Measurements from ENCODE around the gene FEV.

The FEV gene

GRCh38 chr2:219016721-219017120, 31.7 kb upstream of the FEV start:
- DNase-seq = no peak

GRCh38 chr2:219010873-219011272, 25.9 kb upstream of the FEV start:
- no peak for DNase-seq

- DNase-seq = peak; percentile 16
Measured at GRCh38 chr2:219010162-219010756, 25.3 kb upstream of the FEV start.

- DNase-seq = no peak
Measured at GRCh38 chr2:219009294-219009693, 24.3 kb upstream of the FEV start.

GRCh38 chr2:219003979-219004378, 19.0 kb upstream of the FEV start:
- no peak for DNase-seq

GRCh38 chr2:219003267-219003634, 18.3 kb upstream of the FEV start:
- DNase-seq = no peak

GRCh38 chr2:219002395-219003266, 17.6 kb upstream of the FEV start:
- DNase-seq = no peak

- DNase-seq = peak; percentile 91
Measured at GRCh38 chr2:219001577-219002394, 16.8 kb upstream of the FEV start.

GRCh38 chr2:219001100-219001576, 16.2 kb upstream of the FEV start:
- DNase-seq = peak; percentile 26

- peak; percentile 14 for DNase-seq
Measured at GRCh38 chr2:219000569-219000960, 15.6 kb upstream of the FEV start.

- peak; percentile 69 for DNase-seq
Measured at GRCh38 chr2:218999881-219000568, 15.0 kb upstream of the FEV start.

- DNase-seq = no peak
Measured at GRCh38 chr2:218999021-218999880, 14.3 kb upstream of the FEV start.

- no peak for DNase-seq
Measured at GRCh38 chr2:218998414-218999002, 13.5 kb upstream of the FEV start.

GRCh38 chr2:218997731-218998130, 12.7 kb upstream of the FEV start:
- DNase-seq = no peak

GRCh38 chr2:218996937-218997336, 12.0 kb upstream of the FEV start:
- DNase-seq = peak; percentile 2

GRCh38 chr2:218995972-218996711, 11.2 kb upstream of the FEV start:
- DNase-seq = peak; percentile 58

GRCh38 chr2:218995561-218995960, 10.6 kb upstream of the FEV start:
- no peak for DNase-seq

- DNase-seq = peak; percentile 39
Measured at GRCh38 chr2:218993345-218994315, 8.6 kb upstream of the FEV start, which contains the start of gene CRYBA2. Gene CRYBA2 (minus strand): TSS chr2:218993422. CDS start chr2:218993176, 246 bp downstream.

GRCh38 chr2:218992703-218993344, 7.8 kb upstream of the FEV start:
- DNase-seq = peak; percentile 39

Data from DMS79 (cell line).